ENCODE data around the gene VDR. TPM values are rescaled to one million over a fixed set of nuclear protein-coding genes. Genes with fewer than 3 reads are reported as not detected.

The VDR gene
- total RNA-seq, 4 donors from 2014 or later = 36.7 to 47.9 (median 41.2) TPM

GRCh38 chr12:47860279-47860841 is 44.4 kb downstream of the VDR start:
- 90% methylated on average over 7 of the region's 7 CpGs for WGBS
- no peak for DNase-seq (ENCODE audit: low spot score in 2 of 2)
- H3K4me3 ChIP-seq = no peak overlapping the region
- H3K4me1 ChIP-seq = peaks cover 62% of the 10 kb centered on the region
- peaks cover 16% of the 10 kb centered on the region for H3K36me3 ChIP-seq
- H3K9me3 ChIP-seq = no peaks in the 10 kb centered on the region
- H3K27ac ChIP-seq = no peak overlapping the region
- TF ChIP-seq POLR2AphosphoS5 (IDR thresholded peaks at IDR 0.05) = no peak
- TF ChIP-seq POLR2A (IDR thresholded peaks at IDR 0.05) = no peak
- TF ChIP-seq CTCF (IDR thresholded peaks at IDR 0.05) = no peak
- no peak for TF ChIP-seq EP300 (IDR thresholded peaks at IDR 0.05)
- no peaks in the 10 kb centered on the region for H3K27me3 ChIP-seq

- peaks cover 52% of the 10 kb centered on the region for H3K4me1 ChIP-seq
- no peak for DNase-seq (ENCODE audit: low spot score in 2 of 2)
- 70% methylated on average over 7 of the region's 8 CpGs for WGBS
- H3K27me3 ChIP-seq = no peaks in the 10 kb centered on the region
- H3K27ac ChIP-seq = peak overlapping the region; percentile 70
- no peak overlapping the region for H3K4me3 ChIP-seq
- H3K9me3 ChIP-seq = no peaks in the 10 kb centered on the region
- H3K36me3 ChIP-seq = peaks cover 20% of the 10 kb centered on the region
- TF ChIP-seq EP300 (IDR thresholded peaks at IDR 0.05) (no peak), POLR2A (IDR thresholded peaks at IDR 0.05) (no peak), CTCF (IDR thresholded peaks at IDR 0.05) (no peak), POLR2AphosphoS5 (IDR thresholded peaks at IDR 0.05) (no peak)
Measured at GRCh38 chr12:47858511-47859266, 46.1 kb downstream of the VDR start.

- no peak for DNase-seq (ENCODE audit: low spot score in 2 of 2)
- WGBS = 90% methylated on average over 17 of the region's 17 CpGs
Measured at GRCh38 chr12:47856721-47857575, 47.8 kb downstream of the VDR start.

GRCh38 chr12:47856094-47856493 is 48.7 kb downstream of the VDR start:
- no peak for DNase-seq (ENCODE audit: low spot score in 2 of 2)
- peaks cover 45% of the 10 kb centered on the region for H3K4me1 ChIP-seq
- no peak overlapping the region for H3K27ac ChIP-seq
- WGBS = 95% methylated on average over 1 of the region's 1 CpG
- TF ChIP-seq CTCF (IDR thresholded peaks at IDR 0.05) = no peak
- no peak for TF ChIP-seq POLR2AphosphoS5 (IDR thresholded peaks at IDR 0.05)
- TF ChIP-seq POLR2A (IDR thresholded peaks at IDR 0.05) = no peak
- TF ChIP-seq EP300 (IDR thresholded peaks at IDR 0.05) = no peak
- H3K9me3 ChIP-seq = no peaks in the 10 kb centered on the region
- H3K4me3 ChIP-seq = no peak overlapping the region
- no peaks in the 10 kb centered on the region for H3K27me3 ChIP-seq
- H3K36me3 ChIP-seq = peaks cover 23% of the 10 kb centered on the region

More at GRCh38 chr12:47856721-47857575, 47.8 kb downstream of the VDR start:
- Histone ChIP-seq H3K9me3 (no peaks in the 10 kb centered on the region), H3K27me3 (no peaks in the 10 kb centered on the region), H3K4me1 (peaks cover 47% of the 10 kb centered on the region), H3K27ac (no peak overlapping the region), H3K36me3 (peaks cover 22% of the 10 kb centered on the region), H3K4me3 (no peak overlapping the region)
- TF ChIP-seq EP300 (IDR thresholded peaks at IDR 0.05) (no peak), POLR2A (IDR thresholded peaks at IDR 0.05) (no peak), CTCF (IDR thresholded peaks at IDR 0.05) (no peak), POLR2AphosphoS5 (IDR thresholded peaks at IDR 0.05) (no peak)

- no peak overlapping the region for H3K27ac ChIP-seq
- H3K4me1 ChIP-seq = peaks cover 45% of the 10 kb centered on the region
- H3K36me3 ChIP-seq = peaks cover 23% of the 10 kb centered on the region
- H3K27me3 ChIP-seq = no peaks in the 10 kb centered on the region
- H3K9me3 ChIP-seq = no peaks in the 10 kb centered on the region
- WGBS = 83% methylated on average over 2 of the region's 2 CpGs
- peak in 1 of 2 donors; percentile 26 for DNase-seq (ENCODE audit: low spot score in 2 of 2)
- TF ChIP-seq POLR2AphosphoS5 (IDR thresholded peaks at IDR 0.05) (no peak), EP300 (IDR thresholded peaks at IDR 0.05) (no peak), POLR2A (IDR thresholded peaks at IDR 0.05) (no peak), CTCF (IDR thresholded peaks at IDR 0.05) (no peak)
- no peak overlapping the region for H3K4me3 ChIP-seq
Measured at GRCh38 chr12:47855502-47855901, 49.3 kb downstream of the VDR start.

Data from suprapubic skin (tissue), 4 donors.